HG03066 (cell line): ENCODE measurements around the gene TMOD1.

ENCODE experiments used
- ATAC-seq: cut with Tn5 transposase; IDR thresholded peaks from one replicate; pipeline ENCODE4 v1.9.1; 2021; ENCODE audit warnings: low read depth; ENCODE audit not compliant: unreplicated experiment

TMOD1 gene

GRCh38 chr9:97629156-97629555, 127.7 kb downstream of the TMOD1 start:
- ATAC-seq: no peak

GRCh38 chr9:97630591-97630990, 129.1 kb downstream of the TMOD1 start:
- no peak for ATAC-seq

GRCh38 chr9:97632248-97632984, 130.9 kb downstream of the TMOD1 start:
- peak; percentile 1 for ATAC-seq

- ATAC-seq: peak; percentile 89
Observed at GRCh38 chr9:97632985-97633858, 131.8 kb downstream of the TMOD1 start, which contains the start of the genes NCBP1 and TSTD2. TSS of gene NCBP1 (plus strand) at chr9:97633821. CDS start at chr9:97633882, 61 bp downstream. TSS of gene TSTD2 (minus strand) at chr9:97633368. CDS start at chr9:97627562, 5,806 bp downstream.

- no peak for ATAC-seq
Observed at GRCh38 chr9:97633859-97634490, 132.5 kb downstream of the TMOD1 start.

- ATAC-seq: no peak
Observed at GRCh38 chr9:97635026-97635425, 133.6 kb downstream of the TMOD1 start.

- no peak for ATAC-seq
Observed at GRCh38 chr9:97636903-97637302, 135.4 kb downstream of the TMOD1 start.

GRCh38 chr9:97638666-97639065, 137.2 kb downstream of the TMOD1 start:
- no peak for ATAC-seq

- no peak for ATAC-seq
Observed at GRCh38 chr9:97640325-97640724, 138.9 kb downstream of the TMOD1 start.

GRCh38 chr9:97645720-97646119, 144.3 kb downstream of the TMOD1 start:
- ATAC-seq: no peak

- ATAC-seq: no peak
Observed at GRCh38 chr9:97647996-97648395, 146.5 kb downstream of the TMOD1 start.
